K562 (cell line): ENCODE results near the gene GLB1L2. TPM values are rescaled to one million over a fixed set of nuclear protein-coding genes. Genes with fewer than 3 reads are reported as not detected.

Experiments used
- ATAC-seq: fragments of 200-7000 bp; cut with Tn5 transposase; 3 replicates; pipeline ENCODE4 v1.9.1; 2020; ENCODE audit warnings: moderate library complexity
- BruUV-seq: library from RNA; stranded (reverse); fragments of 400-500 nt; replicated peaks from 2 replicates; lab custom pipeline; 2021; lab: Mats Ljungman, UMichigan
- CTCF ChIA-PET: fragments of 300-600 bp; formaldehyde crosslinking; extraction: SDS; loops from one replicate; lab custom pipeline; 2021; ENCODE audit warnings: low intra/inter-chr PET ratio; lab: Yijun Ruan, JAX
- POLR2A ChIA-PET: fragments of 300-600, 350-650 bp; sonication (Branson Sonifier 250); formaldehyde crosslinking; extraction: SDS; loops from one replicate; lab custom pipeline; 2021; ENCODE audit warnings: antibody characterized with exemption, inconsistent platforms; lab: Yijun Ruan, JAX
- DNase-seq, 4 experiments: peaks; one replicate each; pipeline versions ENCODE4 v3.0.0 to v3.0.0-alpha.2; 2011 to 2018; ENCODE audit warnings: low spot score in 3 of 4, mixed read lengths in 3 of 4; ENCODE audit errors: extremely low read depth in 1 of 4
- FAIRE-seq: peaks from 2 replicates; lab custom pipeline; 2011; peaks lifted over from hg19 to GRCh38; lab: Jason Lieb, UNC
- H2AFZ ChIP-seq: 2 replicates; pipeline ENCODE4 v1.6.0; 2011; ENCODE audit warnings: low read depth, low read length, control low read depth, inconsistent platforms
- H3K27ac ChIP-seq: fragments of 200-600 bp; 3 replicates; pipeline ENCODE4 v1.8.0; 2011; ENCODE audit warnings: low read depth, mild to moderate bottlenecking, control low read depth, inconsistent platforms, low read length, moderate library complexity, mixed read lengths; ENCODE audit errors: extremely low read depth
- H3K27me3 ChIP-seq, 2 experiments: fragments of 300-600 bp in 1 of 2; 2 replicates in 1 of 2; 3 replicates in 1 of 2; pipeline versions ENCODE4 v1.6.0 to v1.8.0; 2011; ENCODE audit warnings: inconsistent platforms in 2 of 2, low read length in 2 of 2, mild to moderate bottlenecking in 1 of 2, mixed read lengths in 1 of 2, moderate library complexity in 1 of 2; ENCODE audit not compliant: control insufficient read depth in 2 of 2, insufficient read depth in 2 of 2
- H3K36me3 ChIP-seq: fragments of 300-600 bp; 3 replicates; pipeline ENCODE4 v1.8.0; 2011; ENCODE audit warnings: mild to moderate bottlenecking, low read length, inconsistent platforms; ENCODE audit not compliant: control insufficient read depth, insufficient read depth
- H3K4me1 ChIP-seq, 2 experiments: fragments of 200-600 bp in 1 of 2; replicated peaks in 1 of 2; 2 replicates in 1 of 2; 3 replicates in 1 of 2; pipeline versions ENCODE4 v1.5.1 to v1.8.0; 2011; ENCODE audit warnings: inconsistent platforms in 2 of 2, low read length in 2 of 2, mild to moderate bottlenecking in 1 of 2, mixed read lengths in 1 of 2, moderate library complexity in 1 of 2; ENCODE audit not compliant: control insufficient read depth in 2 of 2, insufficient read depth in 2 of 2
- H3K4me2 ChIP-seq: 2 replicates; pipeline ENCODE4 v1.6.1; 2011; ENCODE audit warnings: low read length, control low read depth, inconsistent platforms, mixed read lengths; ENCODE audit not compliant: insufficient read depth
- H3K4me3 ChIP-seq: fragments of 200-600 bp; sonication (generic), shearing (Covaris generic); 2 replicates; pipeline ENCODE4 v1.5.1; 2016; ENCODE audit warnings: control low read depth, inconsistent platforms
- H3K79me2 ChIP-seq: fragments of 200-600 bp; 3 replicates; pipeline ENCODE4 v1.8.0; 2011; ENCODE audit warnings: low read length, inconsistent platforms; ENCODE audit not compliant: control insufficient read depth, insufficient read depth
- H3K9ac ChIP-seq, 2 experiments: 2 replicates each; pipeline versions ENCODE4 v1.6.0 to v1.6.1; 2011; ENCODE audit warnings: low read depth in 2 of 2, low read length in 2 of 2, control low read depth in 1 of 2, inconsistent platforms in 1 of 2, mild to moderate bottlenecking in 1 of 2, mixed read lengths in 1 of 2; ENCODE audit not compliant: insufficient read depth in 1 of 2
- H3K9me1 ChIP-seq: one replicate; pipeline ENCODE4 v1.6.0; 2011; ENCODE audit warnings: inconsistent platforms, mild to moderate bottlenecking, low read length, moderate library complexity; ENCODE audit not compliant: control insufficient read depth, insufficient read depth
- H3K9me3 ChIP-seq: replicated peaks from 2 replicates; pipeline ENCODE4 v1.5.1; 2011; ENCODE audit warnings: low read depth, low read length, inconsistent platforms; ENCODE audit not compliant: control insufficient read depth, insufficient read depth
- H4K20me1 ChIP-seq: replicated peaks from 2 replicates; pipeline ENCODE4 v1.6.1; 2011; ENCODE audit warnings: low read length, inconsistent platforms, mixed read lengths; ENCODE audit not compliant: control insufficient read depth, insufficient read depth
- ADNP ChIP-seq: fragments of 200-800 bp; sonication (Bioruptor generic); IDR thresholded peaks from 2 replicates; pipeline ENCODE4 v1.6.1; 2016; ENCODE audit warnings: missing genetic modification characterization, missing compliant biosample characterization
- BRD4 ChIP-seq: fragments of 200-600 bp; sonication (generic); IDR thresholded peaks from 2 replicates; pipeline ENCODE4 v1.6.1; 2017; ENCODE audit warnings: inconsistent platforms
- CBX2 ChIP-seq: fragments of 200-600 bp; sonication (generic); IDR thresholded peaks from one replicate; pipeline ENCODE4 v1.6.1; 2012; ENCODE audit warnings: mild to moderate bottlenecking, low read length, inconsistent platforms; ENCODE audit not compliant: insufficient read depth, poor library complexity, severe bottlenecking
- E2F4 ChIP-seq: sonication (generic); formaldehyde crosslinking; IDR thresholded peaks from 2 replicates; pipeline ENCODE4 v1.8.0; 2022; ENCODE audit warnings: mild to moderate bottlenecking, low read depth, missing genetic modification reagents
- ELF4 ChIP-seq: fragments of 450-650 bp; formaldehyde crosslinking; IDR thresholded peaks from 2 replicates; pipeline ENCODE4 v1.4.0; 2022; ENCODE audit warnings: missing genetic modification characterization
- KDM2B ChIP-seq: fragments of 250-450 bp; sonication (Bioruptor Pico); IDR thresholded peaks from 2 replicates; pipeline ENCODE4 v1.8.0; 2021; ENCODE audit warnings: mild to moderate bottlenecking, moderate library complexity
- NCOA6 ChIP-seq: fragments of 450-650 bp; IDR thresholded peaks from 2 replicates; pipeline ENCODE4 v1.6.1; 2017; ENCODE audit warnings: mild to moderate bottlenecking
- SAFB2 ChIP-seq: fragments of 200-400 bp; formaldehyde crosslinking; IDR thresholded peaks from 2 replicates; pipeline ENCODE4 v1.6.1; 2018; ENCODE audit warnings: borderline replicate concordance, low read length, low read depth, moderate library complexity; ENCODE audit not compliant: severe bottlenecking
- TBP ChIP-seq: optimal IDR thresholded peaks from 2 replicates; pipeline ENCODE3; 2011; ENCODE audit warnings: low read depth, low read length, improper control_type of control experiment
- YBX1 ChIP-seq: fragments of 450-650 bp; IDR thresholded peaks from 2 replicates; pipeline ENCODE4 v1.7.1; 2016; ENCODE audit warnings: mild to moderate bottlenecking
- ZBTB34 ChIP-seq: fragments of 250-450 bp; sonication (Bioruptor Pico); IDR thresholded peaks from 2 replicates; pipeline ENCODE4 v1.8.0; 2021; ENCODE audit warnings: mild to moderate bottlenecking, moderate library complexity
- ZC3H11A ChIP-seq: IDR thresholded peaks from 2 replicates; pipeline ENCODE4 v1.6.1; 2012; ENCODE audit warnings: low read depth, low read length, improper control_type of control experiment
- ZFP1 ChIP-seq: fragments of 450-650 bp; formaldehyde crosslinking; IDR thresholded peaks from 2 replicates; pipeline ENCODE4 v1.4.0; 2020; ENCODE audit warnings: mild to moderate bottlenecking, mixed read lengths
- ZMIZ1 ChIP-seq, 2 experiments: fragments of 150-350 bp in 1 of 2; IDR thresholded peaks; 2 replicates each; pipeline ENCODE4 v1.6.1; 2012 to 2016; ENCODE audit warnings: low read depth in 2 of 2, low read length in 2 of 2, mild to moderate bottlenecking in 1 of 2, moderate library complexity in 1 of 2
- ZNF146 ChIP-seq: IDR thresholded peaks from one replicate; pipeline ENCODE4 v1.6.1; 2018; ENCODE audit warnings: missing compliant biosample characterization; ENCODE audit not compliant: unreplicated experiment
- ZNF23 ChIP-seq: fragments of 250-450 bp; sonication (Bioruptor Pico); IDR thresholded peaks from 2 replicates; pipeline ENCODE4 v1.4.0; 2020; ENCODE audit warnings: mild to moderate bottlenecking
- WGBS: fragments of 100-300 bp; shearing (Covaris generic); methylation state at CpG from one replicate; pipeline ENCODE4 v1.1.6; 2016; ENCODE audit warnings: low coverage, mixed read lengths; ENCODE audit not compliant: insufficient coverage; ENCODE audit errors: missing lambda C conversion rate; 5-methylcytosine and 5-hydroxymethylcytosine counted together
- in situ Hi-C: fragments of 300-500 bp; cut with MboI; formaldehyde crosslinking; loops from 4 replicates; pipeline ENCODE4 v1.15.0; 2018; ENCODE audit warnings: inconsistent platforms, mixed read lengths
- intact Hi-C: fragments of 100-400 bp; cut with micrococcal nuclease; formaldehyde crosslinking; loops from 2 replicates; pipeline ENCODE4 v1.14.2; 2022
- polyA plus RNA-seq, 8 experiments: library from polyadenylated mRNA; depleted of rRNA in 4 of 8; stranded (reverse) in 5 of 8; unstranded in 3 of 8; fragments of >200 nt; fragmentation: Nextera tagmentation in 2 of 8; fragmentation: Illumina TruSeq in 1 of 8; extraction: Ambion mirVana in 2 of 8; extraction: Trizol in 1 of 8; gene quantifications; 2 replicates each; pipeline versions ENCODE4 v1.2.1 to v1.2.3, GENCODE V29; 2011 to 2014; ENCODE audit warnings: inconsistent platforms in 1 of 8, missing spikeins in 1 of 8
- total RNA-seq, 7 experiments: library from RNA; depleted of rRNA in 6 of 7; stranded (reverse); fragments of >200 nt in 6 of 7; fragmentation: Illumina TruSeq in 2 of 7; extraction: Trizol in 2 of 7; gene quantifications; 2 replicates each; pipeline versions ENCODE4 v1.2.1 to v1.2.3, GENCODE V29; 2011 to 2021; ENCODE audit warnings: low replicate concordance in 1 of 7

GLB1L2 gene
- total and polyA plus RNA-seq, 9 of the 15 experiments (the other 6 are each of a cell fraction or from before 2014, with no cell fraction given): 0.84 to 21.4 (median 13.8) TPM

GRCh38 chr11:134313821-134314607, 17.8 kb upstream of the GLB1L2 start:
- DNase-seq: no peak
- Histone ChIP-seq H3K27me3 (peaks cover 40 to 54% of the 10 kb centered on the region in 2 experiments), H3K4me3 (no peak overlapping the region), H3K27ac (no peak overlapping the region), H3K9me1 (no peaks in the 10 kb centered on the region), H4K20me1 (no peaks in the 10 kb centered on the region), H3K4me2 (no peak overlapping the region), H3K79me2 (no peaks in the 10 kb centered on the region), H3K9ac (no peak overlapping the region), H2AFZ (no peak overlapping the region)
- no peak for FAIRE-seq
- CTCF ChIA-PET: no interaction called here
- in situ Hi-C loops: no loop called here
- ATAC-seq: no peak
- TF ChIP-seq ZNF146 (no peak), TBP (no peak), NCOA6 (no peak), KDM2B (CRISPR knock-in tag) (no peak), BRD4 (no peak), ELF4 (CRISPR knock-in tag) (no peak), ZNF23 (CRISPR knock-in tag) (no peak), ADNP (tag) (no peak), E2F4 (CRISPR knock-in tag) (no peak), ZFP1 (CRISPR knock-in tag) (no peak), SAFB2 (no peak), ZBTB34 (CRISPR knock-in tag) (no peak), YBX1 (no peak), ZMIZ1 (IDR thresholded peaks at IDR 0.05; ENCODE audit: low read depth in 2 of 2, low read length in 2 of 2) (no peak), CBX2 (no peak), ZC3H11A (no peak)
- TF ChIP-seq, all 486 proteins: peak for 0
- Histone ChIP-seq H3K9me3 (no peaks in the 10 kb centered on the region), H3K4me1 (no peaks in the 10 kb centered on the region), H3K36me3 (no peaks in the 10 kb centered on the region)
- BruUV-seq: no TSS peak
- intact Hi-C loops: no loop called here
- POLR2A ChIA-PET: no interaction called here
- 6% methylated on average over 9 of the region's 9 CpGs for WGBS
